AML-193 (cell line): ENCODE data around the gene SPTSSB.
A peak's percentile ranks its signal among the peaks of the same experiment; 100 is the strongest.

Experiments used
- DNase-seq, 2 experiments: peaks; one replicate each; lab custom pipeline; 2025; lab: John Stamatoyannopoulos, UW

SPTSSB gene

GRCh38 chr3:161339517-161340500, 31.5 kb downstream of the SPTSSB start:
- DNase-seq, result no peak

GRCh38 chr3:161337311-161337710, 34.0 kb downstream of the SPTSSB start:
- no peak for DNase-seq

- DNase-seq, result no peak
These were observed 34.7 kb downstream of the SPTSSB start for GRCh38 chr3:161336661-161337060.

- DNase-seq, result peak; percentile 93 to 95
These were observed 37.6 kb downstream of the SPTSSB start for GRCh38 chr3:161333696-161334095.

- no peak for DNase-seq
These were observed 38.5 kb downstream of the SPTSSB start for GRCh38 chr3:161332792-161333191.

GRCh38 chr3:161325059-161325458, 46.3 kb downstream of the SPTSSB start:
- no peak for DNase-seq

GRCh38 chr3:161323926-161324621, 47.2 kb downstream of the SPTSSB start:
- DNase-seq, result no peak

GRCh38 chr3:161322781-161323568, 48.3 kb downstream of the SPTSSB start:
- no peak for DNase-seq

GRCh38 chr3:161320837-161321236, 50.5 kb downstream of the SPTSSB start:
- no peak for DNase-seq

- DNase-seq, result no peak
These were observed 51.5 kb downstream of the SPTSSB start for GRCh38 chr3:161319867-161320266.

- DNase-seq, result no peak
These were observed 54.2 kb downstream of the SPTSSB start for GRCh38 chr3:161317077-161317476.

GRCh38 chr3:161316006-161316689, 55.2 kb downstream of the SPTSSB start:
- no peak for DNase-seq

GRCh38 chr3:161314836-161315395, 56.4 kb downstream of the SPTSSB start:
- peak in 1 of 2 experiments; percentile 2 for DNase-seq

GRCh38 chr3:161310649-161311423, 60.5 kb downstream of the SPTSSB start:
- no peak for DNase-seq

- DNase-seq, result peak; percentile 65 to 72
These were observed 66.0 kb downstream of the SPTSSB start for GRCh38 chr3:161305095-161305991.

- DNase-seq, result no peak
These were observed 74.5 kb downstream of the SPTSSB start for GRCh38 chr3:161296814-161297213.

GRCh38 chr3:161295325-161295724, 76.0 kb downstream of the SPTSSB start:
- peak in 1 of 2 experiments; percentile 15 for DNase-seq
